GM12878 (cell line): ENCODE measurements around the gene HMGN4. TPM values are rescaled to one million over a fixed set of nuclear protein-coding genes. Genes with fewer than 3 reads are reported as not detected.

Experiments used
- ATAC-seq: fragments of 200-7000 bp; cut with Tn5 transposase; 3 replicates; pipeline ENCODE4 v1.9.1; 2020; ENCODE audit warnings: mild to moderate bottlenecking, moderate library complexity
- BruUV-seq: library from RNA; stranded (reverse); fragments of 400-500 nt; replicated peaks from 2 replicates; lab custom pipeline; 2021; lab: Mats Ljungman, UMichigan
- CTCF ChIA-PET: fragments of 300-600 bp; sonication (Branson Sonifier 250); formaldehyde crosslinking; extraction: SDS; loops from one replicate; lab custom pipeline; 2021; ENCODE audit warnings: inconsistent platforms; lab: Yijun Ruan, JAX
- POLR2A ChIA-PET: fragments of 350-600 bp; formaldehyde crosslinking; extraction: SDS; loops from one replicate; lab custom pipeline; 2021; ENCODE audit warnings: inconsistent platforms; lab: Charles Lee
- RAD21 ChIA-PET: fragments of 300-600 bp; sonication (Branson Sonifier 250); formaldehyde crosslinking; loops from one replicate; lab custom pipeline; 2023; ENCODE audit warnings: antibody characterized with exemption; ENCODE audit not compliant: unreplicated experiment; lab: Charles Lee
- SMC1A ChIA-PET: fragments of 300-600 bp; sonication (Branson Sonifier 250); formaldehyde crosslinking; loops from one replicate; lab custom pipeline; 2023; ENCODE audit not compliant: unreplicated experiment, uncharacterized antibody; lab: Charles Lee
- DNase-seq: peaks from one replicate; pipeline ENCODE4 v3.0.0-alpha.2; 2011; ENCODE audit warnings: low read depth, low spot score
- FAIRE-seq: peaks from 3 replicates; lab custom pipeline; 2011; peaks lifted over from hg19 to GRCh38; lab: Jason Lieb, UNC
- H2AFZ ChIP-seq: 2 replicates; pipeline ENCODE4 v1.6.0; 2011; ENCODE audit warnings: low read depth, low read length, control low read depth; ENCODE audit not compliant: control insufficient read depth
- H3K27ac ChIP-seq: 2 replicates; pipeline ENCODE4 v1.5.1; 2011; ENCODE audit warnings: control low read depth; ENCODE audit not compliant: control insufficient read depth, insufficient read depth
- H3K27me3 ChIP-seq, 2 experiments: replicated peaks in 1 of 2; 2 replicates each; pipeline versions ENCODE4 v1.6.0 to v1.6.1; 2011; ENCODE audit warnings: low read length in 1 of 2; ENCODE audit not compliant: control insufficient read depth in 2 of 2, insufficient read depth in 2 of 2
- H3K36me3 ChIP-seq, 2 experiments: 2 replicates each; pipeline ENCODE4 v1.5.1; 2011; ENCODE audit warnings: low read length in 1 of 2; ENCODE audit not compliant: control insufficient read depth in 2 of 2, insufficient read depth in 2 of 2
- H3K4me1 ChIP-seq: 2 replicates; pipeline ENCODE4 v1.6.1; 2011; ENCODE audit warnings: mild to moderate bottlenecking, low read length, moderate library complexity, mixed read lengths; ENCODE audit not compliant: control insufficient read depth, insufficient read depth
- H3K4me2 ChIP-seq: 2 replicates; pipeline ENCODE4 v1.6.0; 2011; ENCODE audit warnings: control low read depth; ENCODE audit not compliant: control insufficient read depth, insufficient read depth
- H3K4me3 ChIP-seq: fragments of 200-600 bp; sonication (generic); 2 replicates; pipeline ENCODE4 v1.5.1; 2016
- H3K79me2 ChIP-seq: 2 replicates; pipeline ENCODE4 v1.6.0; 2011; ENCODE audit warnings: low read length; ENCODE audit not compliant: control insufficient read depth, insufficient read depth
- H3K9ac ChIP-seq: 2 replicates; pipeline ENCODE4 v1.8.0; 2011; ENCODE audit warnings: low read length, control low read depth, mixed read lengths; ENCODE audit not compliant: control insufficient read depth, insufficient read depth
- H3K9me3 ChIP-seq: replicated peaks from 3 replicates; pipeline ENCODE4 v1.5.1; 2011; ENCODE audit warnings: mild to moderate bottlenecking, low read length; ENCODE audit not compliant: control insufficient read depth, insufficient read depth
- H4K20me1 ChIP-seq: 2 replicates; pipeline ENCODE4 v1.6.0; 2011; ENCODE audit not compliant: control insufficient read depth, insufficient read depth
- CTCF ChIP-seq, 3 experiments: IDR thresholded peaks in 2 of 3; conservative IDR thresholded peaks in 1 of 3; 2 replicates each; pipeline ENCODE4 v1.5.1; 2011; ENCODE audit warnings: low read depth in 3 of 3, low read length in 3 of 3, mild to moderate bottlenecking in 3 of 3, control low read depth in 2 of 3, moderate library complexity in 2 of 3, inconsistent platforms in 1 of 3, mixed read lengths in 1 of 3; ENCODE audit not compliant: control insufficient read depth in 2 of 3, insufficient read depth in 1 of 3; ENCODE audit errors: extremely low read depth in 1 of 3
- MTA3 ChIP-seq: IDR thresholded peaks from 2 replicates; pipeline ENCODE4 v1.6.1; 2012; ENCODE audit warnings: low read length, inconsistent platforms, borderline replicate concordance
- NBN ChIP-seq: fragments of 450-650 bp; IDR thresholded peaks from 2 replicates; pipeline ENCODE4 v1.6.1; 2016
- TBL1XR1 ChIP-seq: IDR thresholded peaks from 2 replicates; pipeline ENCODE4 v1.6.1; 2012; ENCODE audit warnings: low read depth, low read length, improper control_type of control experiment
- ZBTB33 ChIP-seq: fragments of 450-650 bp; IDR thresholded peaks from 2 replicates; pipeline ENCODE4 v1.6.1; 2017; ENCODE audit warnings: mild to moderate bottlenecking
- WGBS: methylation state at CpG from one replicate; pipeline ENCODE4 v1.1.6; 2016; ENCODE audit warnings: low lambda C conversion rate; ENCODE audit not compliant: insufficient replicate concordance, insufficient coverage; ENCODE audit errors: missing lambda C conversion rate; 5-methylcytosine and 5-hydroxymethylcytosine counted together
- in situ Hi-C: fragments of 300-500 bp; cut with MboI; formaldehyde crosslinking; loops from 9 replicates; pipeline ENCODE4 v1.14.3; 2018; ENCODE audit warnings: mixed read lengths
- intact Hi-C: fragments of 100-400 bp; cut with micrococcal nuclease; formaldehyde crosslinking; loops from one replicate; pipeline ENCODE4 v1.14.2; 2022; ENCODE audit not compliant: unreplicated experiment
- polyA plus RNA-seq, 11 experiments: library from polyadenylated mRNA; depleted of rRNA in 4 of 11; unstranded in 6 of 11; stranded (reverse) in 5 of 11; fragments of >200 nt; fragmentation: Nextera tagmentation in 4 of 11; fragmentation: Illumina TruSeq in 1 of 11; extraction: Ambion mirVana in 4 of 11; extraction: Trizol in 1 of 11; gene quantifications; 1 replicate in 1 of 11; 2 replicates in 10 of 11; pipeline versions ENCODE4 v1.2.1 to v1.2.3, GENCODE V29; 2011 to 2016; ENCODE audit warnings: inconsistent platforms in 2 of 11, missing spikeins in 2 of 11, low read depth in 1 of 11
- total RNA-seq, 4 experiments: library from RNA; depleted of rRNA in 3 of 4; stranded (reverse); fragments of >200 nt in 3 of 4; fragmentation: Illumina TruSeq in 1 of 4; extraction: Trizol in 1 of 4; gene quantifications; 2 replicates each; pipeline versions ENCODE4 v1.2.1 to v1.2.3, GENCODE V29; 2013 to 2021

Gene HMGN4
- total and polyA plus RNA-seq, 10 of the 15 experiments (the other 5 are each of a cell fraction or from before 2014, with no cell fraction given) = 26.7 to 99.1 (median 76.7) TPM

- peak; percentile 42; the same call in 1 of the 2 replicates for TF ChIP-seq TBL1XR1
- no peak for TF ChIP-seq CTCF (IDR thresholded peaks at IDR 0.05 in 2 of 3, conservative IDR thresholded peaks at IDR 0.05 in 1 of 3; ENCODE audit: control insufficient read depth in 2 of 3, extremely low read depth in 1 of 3, insufficient read depth in 1 of 3, low read depth in 3 of 3, low read length in 3 of 3)
Measured at GRCh38 chr6:26554697-26555504, 16.7 kb downstream of the HMGN4 start (continued).

- in situ Hi-C loops = no loop called here
- intact Hi-C loops = loop anchor here (1.0 to 10.0 kb wide), 3 partner anchors 13 to 381 kb away; no protein-coding TSS in a partner anchor
- TF ChIP-seq NBN (0 out of 2 replicates have a peak, but pooled peaks have one; percentile 13), MTA3 (no peak), ZBTB33 (0 out of 2 replicates have a peak, but pooled peaks have one; percentile 42)
- no peaks in the 10 kb centered on the region for H4K20me1 ChIP-seq
- WGBS = 73% methylated on average over 19 of the region's 19 CpGs
- H2AFZ ChIP-seq = no peak overlapping the region; the same call in 1 of the 2 replicates
- H3K79me2 ChIP-seq = no peaks in the 10 kb centered on the region
- FAIRE-seq = no peak
- ChIA-PET CTCF (interaction anchor here (1.0 to 4.1 kb wide), 6 partner anchors 13 to 226 kb away, joined by 3 to 28 read pairs (median 12); partner anchors contain the start of gene HMGN4), POLR2A (interaction anchor here (1.0 to 4.5 kb wide), 6 partner anchors 8 to 227 kb away, joined by 3 to 29 read pairs (median 5); partner anchors contain the start of gene HMGN4), SMC1A (interaction anchor here (0.7 to 4.5 kb wide), 16 partner anchors 8 to 233 kb away, joined by 3 to 44 read pairs (median 5); partner anchors contain the start of gene HMGN4), RAD21 (interaction anchor here (0.8 to 5.5 kb wide), 10 partner anchors 13 to 265 kb away, joined by 3 to 40 read pairs (median 12); partner anchors contain the start of gene HMGN4)
- BruUV-seq = no TSS peak
- DNase-seq = no peak
- no peaks in the 10 kb centered on the region for H3K36me3 ChIP-seq
- no peak overlapping the region for H3K27ac ChIP-seq
- no peaks in the 10 kb centered on the region for H3K9me3 ChIP-seq
- peak; percentile 34 for ATAC-seq
- peak overlapping the region; percentile 70 for H3K4me2 ChIP-seq
- H3K4me3 ChIP-seq = peak overlapping the region; percentile 45; the same call in 1 of the 2 replicates
- no peak overlapping the region for H3K9ac ChIP-seq
- H3K4me1 ChIP-seq = 0 out of 2 replicates have a peak, but pooled peaks cover 3% of the 10 kb centered on the region
- H3K27me3 ChIP-seq = no peaks in the 10 kb centered on the region
Measured at GRCh38 chr6:26555505-26556262, 17.5 kb downstream of the HMGN4 start.
